Keratinocyte (primary cell): ENCODE results near the gene KLHL25. TPM values are rescaled to one million over a fixed set of nuclear protein-coding genes. Genes with fewer than 3 reads are reported as not detected.

Experiments used
- DNase-seq: peaks from one replicate; pipeline ENCODE4 v3.0.0-alpha.2; 2011; ENCODE audit warnings: low read depth, missing footprints, low spot score
- FAIRE-seq: peaks from 2 replicates; lab custom pipeline; 2011; peaks lifted over from hg19 to GRCh38; lab: Jason Lieb, UNC
- H2AFZ ChIP-seq: 2 replicates; pipeline ENCODE4 v1.6.0; 2012; ENCODE audit warnings: low read length, control low read depth, inconsistent platforms; ENCODE audit not compliant: control insufficient read depth
- H3K27ac ChIP-seq: 2 replicates; pipeline ENCODE4 v1.5.1; 2011; ENCODE audit warnings: low read length; ENCODE audit not compliant: control insufficient read depth, insufficient read depth
- H3K27me3 ChIP-seq: 3 replicates; pipeline ENCODE4 v1.6.0; 2011; ENCODE audit warnings: low read length; ENCODE audit not compliant: control insufficient read depth, insufficient read depth; ENCODE audit errors: extremely low read depth
- H3K36me3 ChIP-seq, 2 experiments: 2 replicates in 1 of 2; 3 replicates in 1 of 2; pipeline ENCODE4 v1.5.1; 2011; ENCODE audit warnings: low read length in 2 of 2, mild to moderate bottlenecking in 1 of 2; ENCODE audit not compliant: control insufficient read depth in 2 of 2, insufficient read depth in 2 of 2; ENCODE audit errors: extremely low read depth in 1 of 2
- H3K4me1 ChIP-seq: 3 replicates; pipeline ENCODE4 v1.5.1; 2011; ENCODE audit warnings: low read length; ENCODE audit not compliant: control insufficient read depth, insufficient read depth; ENCODE audit errors: extremely low read depth
- H3K4me2 ChIP-seq: 3 replicates; pipeline ENCODE4 v1.6.0; 2011; ENCODE audit warnings: low read depth, low read length; ENCODE audit not compliant: control insufficient read depth, insufficient read depth; ENCODE audit errors: extremely low read depth
- H3K4me3 ChIP-seq, 3 experiments: fragments of 200-600 bp in 1 of 3; sonication (generic) in 1 of 3; 2 replicates in 2 of 3; 3 replicates in 1 of 3; pipeline ENCODE4 v1.5.1; 2011 to 2016; ENCODE audit warnings: low read length in 3 of 3, mild to moderate bottlenecking in 3 of 3, control low read depth in 2 of 3, inconsistent platforms in 1 of 3, low read depth in 1 of 3, mixed read lengths in 1 of 3, mixed run types in 1 of 3, moderate library complexity in 1 of 3; ENCODE audit not compliant: control insufficient read depth in 2 of 3, insufficient read depth in 2 of 3; ENCODE audit errors: extremely low read depth in 1 of 3
- H3K79me2 ChIP-seq: 2 replicates; pipeline ENCODE4 v1.6.0; 2012; ENCODE audit warnings: low read length; ENCODE audit not compliant: control insufficient read depth, insufficient read depth
- H3K9ac ChIP-seq: 3 replicates; pipeline ENCODE4 v1.6.0; 2011; ENCODE audit warnings: low read length; ENCODE audit not compliant: control insufficient read depth, insufficient read depth; ENCODE audit errors: extremely low read depth
- H3K9me1 ChIP-seq: 3 replicates; pipeline ENCODE4 v1.6.0; 2011; ENCODE audit warnings: low read length; ENCODE audit not compliant: control insufficient read depth, insufficient read depth; ENCODE audit errors: extremely low read depth
- H3K9me3 ChIP-seq: 2 replicates; pipeline ENCODE4 v1.5.1; 2012; ENCODE audit warnings: low read depth, low read length; ENCODE audit not compliant: control insufficient read depth
- H4K20me1 ChIP-seq: 3 replicates; pipeline ENCODE4 v1.6.0; 2011; ENCODE audit warnings: low read length; ENCODE audit not compliant: control insufficient read depth, insufficient read depth; ENCODE audit errors: extremely low read depth
- CTCF ChIP-seq, 3 experiments: IDR thresholded peaks in 1 of 3; conservative IDR thresholded peaks in 1 of 3; optimal IDR thresholded peaks in 1 of 3; 2 replicates in 2 of 3; 3 replicates in 1 of 3; pipeline versions ENCODE3 to v1.5.1; 2011; ENCODE audit warnings: low read length in 3 of 3, mild to moderate bottlenecking in 3 of 3, moderate library complexity in 2 of 3, control low read depth in 1 of 3, inconsistent platforms in 1 of 3; ENCODE audit not compliant: insufficient read depth in 2 of 3; ENCODE audit errors: extremely low read depth in 1 of 3
- EZH2 ChIP-seq: IDR thresholded peaks from one replicate; pipeline ENCODE4 v1.6.1; 2012; ENCODE audit warnings: inconsistent platforms, mild to moderate bottlenecking, low read length, moderate library complexity
- dilution Hi-C: fragments of 300-500 bp; cut with MboI; formaldehyde crosslinking; loops from one replicate; pipeline ENCODE4 v1.7.0; 2020; ENCODE audit warnings: low sequenced_read_pairs; ENCODE audit not compliant: extremely low pct_ligation_motif_present
- polyA plus RNA-seq, 5 experiments: library from polyadenylated mRNA; depleted of rRNA in 3 of 5; stranded (reverse) in 3 of 5; stranded (forward) in 1 of 5; unstranded in 1 of 5; fragments of >200 nt; gene quantifications; 1 replicate in 1 of 5; 2 replicates in 3 of 5; 3 replicates in 1 of 5; pipeline versions ENCODE4 v1.2.1 to v1.2.3, GENCODE V29; 2011 to 2012; ENCODE audit warnings: missing spikeins in 2 of 5, low read depth in 1 of 5, low replicate concordance in 1 of 5

The KLHL25 gene
- polyA plus RNA-seq, 1 donor (not counting 4 experiments of a cell fraction or from before 2014, with no cell fraction given), result 2.1 TPM

GRCh38 chr15:85756411-85757072 is 38.2 kb downstream of the KLHL25 start:
- no peaks in the 10 kb centered on the region for H3K9me3 ChIP-seq
- no peak overlapping the region for H3K4me2 ChIP-seq
- no peak overlapping the region for H3K9ac ChIP-seq
- TF ChIP-seq EZH2 (no peak), CTCF (optimal IDR thresholded peaks at IDR 0.05 in 1 of 3, IDR thresholded peaks at IDR 0.05 in 1 of 3, conservative IDR thresholded peaks at IDR 0.05 in 1 of 3; ENCODE audit: extremely low read depth in 1 of 3, insufficient read depth in 2 of 3, low read length in 3 of 3) (no peak)
- H3K36me3 ChIP-seq, result no peaks in the 10 kb centered on the region
- FAIRE-seq (no peak), DNase-seq (no peak)
- no peak overlapping the region for H3K4me3 ChIP-seq
- no peaks in the 10 kb centered on the region for H3K27me3 ChIP-seq
- H3K9me1 ChIP-seq, result no peaks in the 10 kb centered on the region
- no peak overlapping the region for H2AFZ ChIP-seq
- no peaks in the 10 kb centered on the region for H3K79me2 ChIP-seq
- H4K20me1 ChIP-seq, result no peaks in the 10 kb centered on the region
- dilution Hi-C loops, result no loop called here
- no peak overlapping the region for H3K27ac ChIP-seq
- H3K4me1 ChIP-seq, result peaks cover 25% of the 10 kb centered on the region

- FAIRE-seq (no peak), DNase-seq (no peak)
- no peak overlapping the region for H2AFZ ChIP-seq
- no peaks in the 10 kb centered on the region for H3K27me3 ChIP-seq
- H3K27ac ChIP-seq, result no peak overlapping the region
- dilution Hi-C loops, result no loop called here
- H3K4me2 ChIP-seq, result no peak overlapping the region
- H3K9me1 ChIP-seq, result no peaks in the 10 kb centered on the region
- H3K79me2 ChIP-seq, result no peaks in the 10 kb centered on the region
- peaks cover 25% of the 10 kb centered on the region for H3K4me1 ChIP-seq
- no peak overlapping the region for H3K9ac ChIP-seq
- TF ChIP-seq CTCF (optimal IDR thresholded peaks at IDR 0.05 in 1 of 3, IDR thresholded peaks at IDR 0.05 in 1 of 3, conservative IDR thresholded peaks at IDR 0.05 in 1 of 3; ENCODE audit: extremely low read depth in 1 of 3, insufficient read depth in 2 of 3, low read length in 3 of 3) (no peak), EZH2 (no peak)
- no peak overlapping the region for H3K4me3 ChIP-seq
- H3K9me3 ChIP-seq, result no peaks in the 10 kb centered on the region
- no peaks in the 10 kb centered on the region for H3K36me3 ChIP-seq
- no peaks in the 10 kb centered on the region for H4K20me1 ChIP-seq
These were observed 38.8 kb downstream of the KLHL25 start for GRCh38 chr15:85755942-85756341.
